Fibroblast of lung (primary cell): ENCODE results near the gene CCDC180. TPM values are rescaled to one million over a fixed set of nuclear protein-coding genes. Genes with fewer than 3 reads are reported as not detected.
"Not testable (repeated sequence)": the region's sequence is repeated elsewhere in the genome, so short reads cannot be mapped to it uniquely, and the experiment has no call there.

Experiments used
- DNase-seq, 2 donors: peaks; one replicate each; pipeline versions ENCODE4 v3.0.0 to v3.0.0-alpha.2; 2010; ENCODE audit warnings: low read depth in 2 of 2
- H2AFZ ChIP-seq: 2 replicates; pipeline ENCODE4 v1.5.1; 2012; ENCODE audit warnings: low read length, control low read depth, inconsistent platforms
- H3K27ac ChIP-seq: 2 replicates; pipeline ENCODE4 v1.5.1; 2011; ENCODE audit warnings: low read length, control low read depth; ENCODE audit not compliant: insufficient read depth
- H3K27me3 ChIP-seq: 2 replicates; pipeline ENCODE4 v1.5.1; 2011; ENCODE audit warnings: mild to moderate bottlenecking, low read length; ENCODE audit not compliant: control insufficient read depth, insufficient read depth
- H3K36me3 ChIP-seq: 2 replicates; pipeline ENCODE4 v1.5.1; 2011; ENCODE audit warnings: low read length; ENCODE audit not compliant: control insufficient read depth, insufficient read depth
- H3K4me1 ChIP-seq: 2 replicates; pipeline ENCODE4 v1.5.1; 2011; ENCODE audit warnings: low read length; ENCODE audit not compliant: control insufficient read depth, insufficient read depth; ENCODE audit errors: extremely low read depth
- H3K4me2 ChIP-seq: 2 replicates; pipeline ENCODE4 v1.5.1; 2011; ENCODE audit warnings: low read length, control low read depth; ENCODE audit not compliant: insufficient read depth; ENCODE audit errors: extremely low read depth
- H3K4me3 ChIP-seq, 4 experiments: fragments of 200-600 bp in 1 of 4; sonication (generic) in 1 of 4; replicated peaks in 1 of 4; 2 replicates each; pipeline ENCODE4 v1.5.1; 2011 to 2016; ENCODE audit warnings: low read length in 4 of 4, low read depth in 3 of 4, mild to moderate bottlenecking in 3 of 4, control low read depth in 2 of 4, inconsistent platforms in 1 of 4, mixed read lengths in 1 of 4; ENCODE audit not compliant: insufficient read depth in 1 of 4; ENCODE audit errors: control extremely low read depth in 1 of 4
- H3K79me2 ChIP-seq: 2 replicates; pipeline ENCODE4 v1.5.1; 2012; ENCODE audit warnings: mild to moderate bottlenecking, low read length, inconsistent platforms; ENCODE audit not compliant: control insufficient read depth, insufficient read depth
- H3K9ac ChIP-seq: 2 replicates; pipeline ENCODE4 v1.5.1; 2011; ENCODE audit warnings: mild to moderate bottlenecking, low read length, control low read depth; ENCODE audit not compliant: insufficient read depth
- H3K9me3 ChIP-seq: 2 replicates; pipeline ENCODE4 v1.5.1; 2012; ENCODE audit warnings: low read depth, low read length; ENCODE audit not compliant: control insufficient read depth, insufficient read depth
- H4K20me1 ChIP-seq: 2 replicates; pipeline ENCODE4 v1.5.1; 2011; ENCODE audit warnings: low read length; ENCODE audit not compliant: control insufficient read depth, insufficient read depth; ENCODE audit errors: extremely low read depth
- CTCF ChIP-seq, 2 donors: IDR thresholded peaks in 1 of 2; conservative IDR thresholded peaks in 1 of 2; 1 replicate in 1 of 2; 2 replicates in 1 of 2; pipeline ENCODE4 v1.5.1; 2011 to 2012; ENCODE audit warnings: low read length in 2 of 2, control low read depth in 1 of 2, inconsistent platforms in 1 of 2, low read depth in 1 of 2, mild to moderate bottlenecking in 1 of 2
- EZH2 ChIP-seq: IDR thresholded peaks from 2 replicates; pipeline ENCODE4 v1.5.1; 2012; ENCODE audit warnings: low read length, control low read depth, mild to moderate bottlenecking; ENCODE audit errors: missing control alignments
- polyA plus RNA-seq, 2 donors: library from polyadenylated mRNA; depleted of rRNA in 1 of 2; stranded (reverse) in 1 of 2; unstranded in 1 of 2; fragments of >200 nt; gene quantifications; 2 replicates each; pipeline ENCODE4 v1.2.1, GENCODE V29; 2011 to 2012; ENCODE audit warnings: missing spikeins in 1 of 2
- total RNA-seq: library from RNA; depleted of rRNA; stranded (reverse); fragments of >200 nt; gene quantifications from 2 replicates; pipeline ENCODE4 v1.2.1, GENCODE V29; 2014

CCDC180 gene
- total and polyA plus RNA-seq, 2 donors (not counting 1 experiment from before 2014, with no cell fraction given), result 0.73 to 2.5 TPM

- Histone ChIP-seq H4K20me1 (no peaks in the 10 kb centered on the region), H3K4me1 (no peaks in the 10 kb centered on the region), H3K27ac (no peak overlapping the region), H3K79me2 (no peaks in the 10 kb centered on the region), H3K36me3 (no peaks in the 10 kb centered on the region), H3K4me2 (no peak overlapping the region), H3K9ac (no peak overlapping the region), H3K9me3 (no peaks in the 10 kb centered on the region), H2AFZ (no peak overlapping the region), H3K4me3 (no peak overlapping the region), H3K27me3 (no peaks in the 10 kb centered on the region)
- no peak for TF ChIP-seq EZH2
- no peak for TF ChIP-seq CTCF (conservative IDR thresholded peaks at IDR 0.05 in 1 of 2, IDR thresholded peaks at IDR 0.05 in 1 of 2; ENCODE audit: low read depth in 1 of 2, low read length in 2 of 2)
- DNase-seq, result no peak
These were observed 20.1 kb downstream of the CCDC180 start for GRCh38 chr9:97327562-97327961.

- H3K4me1 ChIP-seq, result no peaks in the 10 kb centered on the region
- no peaks in the 10 kb centered on the region for H3K9me3 ChIP-seq
- no peaks in the 10 kb centered on the region for H3K27me3 ChIP-seq
- no peak for DNase-seq
- H3K36me3 ChIP-seq, result no peaks in the 10 kb centered on the region
- H3K79me2 ChIP-seq, result no peaks in the 10 kb centered on the region
- no peak overlapping the region for H3K4me2 ChIP-seq
- no peak overlapping the region for H3K4me3 ChIP-seq
- no peak overlapping the region for H2AFZ ChIP-seq
- TF ChIP-seq CTCF (conservative IDR thresholded peaks at IDR 0.05 in 1 of 2, IDR thresholded peaks at IDR 0.05 in 1 of 2; ENCODE audit: low read depth in 1 of 2, low read length in 2 of 2), result no peak
- no peak for TF ChIP-seq EZH2
- H4K20me1 ChIP-seq, result no peaks in the 10 kb centered on the region
- no peak overlapping the region for H3K9ac ChIP-seq
- no peak overlapping the region for H3K27ac ChIP-seq
These were observed 25.5 kb downstream of the CCDC180 start for GRCh38 chr9:97332993-97333392.

- not testable (repeated sequence) for H3K27me3 ChIP-seq, H3K4me2 ChIP-seq, H3K9ac ChIP-seq, H4K20me1 ChIP-seq, H3K4me1 ChIP-seq, H3K36me3 ChIP-seq, H3K27ac ChIP-seq, H3K4me3 ChIP-seq, H3K9me3 ChIP-seq, H3K79me2 ChIP-seq, H2AFZ ChIP-seq, DNase-seq
These were observed 28.2 kb downstream of the CCDC180 start for GRCh38 chr9:97335622-97336021.
